HG02870 (cell line): Measurements from ENCODE around the gene CACHD1.

Experiments used
- ATAC-seq: cut with Tn5 transposase; IDR thresholded peaks from one replicate; pipeline ENCODE4 v1.9.1; 2021; ENCODE audit warnings: mild to moderate bottlenecking, moderate library complexity; ENCODE audit not compliant: unreplicated experiment

CACHD1 gene

GRCh38 chr1:64472805-64473204 lies 2.9 kb downstream of the CACHD1 start:
- no peak for ATAC-seq

DNA sequence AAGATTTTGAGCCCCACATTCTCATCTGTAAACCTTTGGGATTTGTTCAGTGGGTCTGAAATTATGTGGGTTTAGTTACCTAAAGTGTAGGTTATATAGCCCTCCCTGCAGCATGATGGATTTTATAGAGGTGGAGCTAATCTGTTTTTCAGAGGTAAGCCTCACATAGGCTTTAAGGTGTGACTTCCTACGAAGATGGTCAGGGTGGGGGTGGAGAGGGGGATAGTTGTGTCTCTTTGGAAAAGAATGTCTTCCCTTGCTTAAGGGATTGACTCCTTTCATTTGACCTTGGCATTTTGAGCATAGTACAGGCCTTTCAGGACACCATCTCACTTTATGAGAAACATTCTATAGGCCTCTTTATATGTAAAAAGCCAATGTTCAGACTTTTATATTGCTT lies 3.4 kb downstream of the CACHD1 start:
- ATAC-seq, result no peak

GRCh38 chr1:64474133-64474532 lies 4.2 kb downstream of the CACHD1 start:
- no peak for ATAC-seq

DNA sequence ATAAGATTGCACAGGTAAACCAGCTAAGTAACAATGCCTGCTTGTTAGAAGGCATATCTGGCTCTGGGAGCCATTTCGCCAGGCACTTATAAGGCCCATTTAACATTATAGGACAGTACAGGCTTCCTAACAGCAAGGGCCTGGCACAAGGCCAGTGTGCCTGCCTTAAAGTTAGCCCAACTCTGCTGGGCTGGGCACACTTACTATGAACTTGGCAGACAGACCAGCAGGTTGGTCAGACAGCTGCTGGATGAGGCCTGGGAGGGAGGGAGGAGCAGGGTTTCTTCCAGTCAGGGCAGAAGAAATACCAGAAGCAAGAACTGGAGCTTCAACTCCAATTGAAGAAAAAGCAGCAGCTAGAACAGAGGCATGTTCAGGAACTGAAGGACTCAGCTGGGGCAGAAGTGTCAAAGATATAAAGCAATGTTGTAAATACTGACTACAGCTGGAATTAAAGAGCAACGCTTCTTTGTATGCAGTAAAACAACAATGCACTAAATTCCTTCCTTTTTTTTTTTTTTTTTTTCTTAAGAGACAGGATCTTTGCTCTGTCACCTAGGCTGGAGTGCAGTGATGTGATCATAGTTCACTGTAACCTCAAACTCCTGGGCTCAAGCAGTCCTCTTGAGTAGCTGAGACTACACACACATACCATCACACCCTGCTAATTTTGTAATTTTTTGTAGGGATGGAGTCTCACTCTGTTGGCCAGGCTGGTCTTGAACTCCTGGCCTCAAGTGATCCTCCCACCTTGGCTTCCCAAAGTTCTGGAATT lies 4.9 kb downstream of the CACHD1 start:
- no peak for ATAC-seq

DNA sequence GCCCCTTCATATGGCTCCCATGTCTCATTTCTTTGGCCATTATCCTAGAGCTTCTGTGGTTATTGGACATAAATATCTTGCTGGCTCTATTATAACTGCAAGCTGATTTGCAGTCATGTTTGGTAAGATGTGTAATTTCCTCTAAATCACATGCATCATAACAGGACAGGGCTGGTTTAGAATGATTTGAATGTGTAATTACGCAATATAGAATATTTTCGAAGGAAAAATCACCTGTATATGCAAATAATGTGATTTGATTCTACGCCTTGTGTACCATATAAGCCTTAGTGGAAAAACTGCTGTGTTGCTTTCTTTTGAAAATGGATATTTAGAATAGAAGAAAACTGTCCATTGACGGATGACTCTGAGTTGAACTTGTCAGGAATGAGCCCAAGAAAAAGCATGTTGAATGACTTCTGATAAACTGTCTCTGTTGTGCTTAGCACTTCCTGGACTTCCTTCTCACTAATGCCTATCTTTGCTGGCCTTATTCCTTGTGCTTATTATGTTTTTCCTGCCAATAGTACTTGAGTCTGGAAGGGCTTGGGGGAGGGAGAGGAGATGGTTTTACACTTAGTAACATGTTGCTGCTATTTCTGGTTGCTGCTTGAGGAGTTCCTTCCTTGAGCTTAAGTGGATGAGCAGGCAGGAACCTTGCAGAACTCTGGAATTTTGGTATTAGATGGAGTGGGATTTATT lies 6.5 kb downstream of the CACHD1 start:
- no peak for ATAC-seq

DNA sequence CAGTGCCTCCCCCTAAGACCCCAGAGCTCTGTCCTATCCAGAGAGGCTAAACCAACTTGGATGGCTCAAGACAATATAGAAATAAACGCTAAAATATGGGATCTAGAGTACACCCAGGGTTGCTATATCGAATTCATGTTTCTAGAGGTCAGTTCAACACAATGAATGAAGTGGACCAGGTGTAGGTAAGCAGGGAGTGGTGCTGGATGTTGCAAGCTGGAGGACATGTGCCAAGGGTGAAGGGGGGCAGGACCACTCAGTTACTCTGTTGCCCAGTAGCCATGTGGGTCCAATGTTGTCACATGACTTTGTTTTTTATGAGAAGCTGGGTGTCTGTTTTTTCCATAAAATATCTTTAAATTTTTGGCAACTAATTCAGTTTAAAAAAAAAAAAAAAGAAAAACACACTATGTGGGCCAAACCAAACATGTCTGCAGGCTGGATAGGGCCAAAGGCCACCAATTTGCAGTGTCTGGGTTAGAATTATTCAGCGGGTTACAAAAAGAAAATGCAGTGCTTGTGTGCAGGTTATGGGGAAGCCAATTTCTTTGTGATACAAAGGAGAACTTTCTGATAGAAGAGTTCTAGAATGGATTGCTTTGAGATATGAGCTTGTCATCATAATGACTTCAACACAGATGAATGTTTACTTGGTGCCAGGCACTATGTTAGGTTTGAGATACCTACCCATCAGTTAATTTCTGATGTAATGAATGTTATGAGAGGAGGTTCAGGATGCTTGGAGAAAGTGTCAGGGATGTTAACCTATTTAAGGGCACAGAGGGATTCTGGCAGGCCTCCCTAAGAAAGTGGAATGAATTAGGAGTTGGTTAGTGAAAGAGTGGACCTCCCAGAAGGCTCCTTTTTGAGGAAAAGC lies 8.9 kb downstream of the CACHD1 start:
- no peak for ATAC-seq

DNA sequence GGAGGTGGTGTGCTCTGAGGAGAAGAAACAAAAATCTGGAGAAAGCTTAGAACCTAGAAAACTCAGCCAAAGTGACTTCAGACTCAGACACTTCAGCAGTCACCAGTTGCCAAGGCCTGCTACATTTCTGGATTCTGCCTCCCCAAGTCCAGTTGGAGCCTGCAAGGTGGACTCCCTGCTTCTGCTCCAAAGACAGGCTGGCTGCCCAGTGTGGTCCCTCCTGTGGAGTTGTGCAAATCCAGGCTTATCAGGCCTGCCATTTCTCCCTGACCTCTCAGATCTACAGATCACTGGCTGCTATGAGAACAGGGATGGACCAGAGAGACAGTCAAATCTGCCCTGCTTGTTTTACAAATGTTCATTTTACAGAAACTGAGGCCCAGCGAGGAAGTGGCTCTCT lies 9.9 kb downstream of the CACHD1 start:
- no peak for ATAC-seq

DNA sequence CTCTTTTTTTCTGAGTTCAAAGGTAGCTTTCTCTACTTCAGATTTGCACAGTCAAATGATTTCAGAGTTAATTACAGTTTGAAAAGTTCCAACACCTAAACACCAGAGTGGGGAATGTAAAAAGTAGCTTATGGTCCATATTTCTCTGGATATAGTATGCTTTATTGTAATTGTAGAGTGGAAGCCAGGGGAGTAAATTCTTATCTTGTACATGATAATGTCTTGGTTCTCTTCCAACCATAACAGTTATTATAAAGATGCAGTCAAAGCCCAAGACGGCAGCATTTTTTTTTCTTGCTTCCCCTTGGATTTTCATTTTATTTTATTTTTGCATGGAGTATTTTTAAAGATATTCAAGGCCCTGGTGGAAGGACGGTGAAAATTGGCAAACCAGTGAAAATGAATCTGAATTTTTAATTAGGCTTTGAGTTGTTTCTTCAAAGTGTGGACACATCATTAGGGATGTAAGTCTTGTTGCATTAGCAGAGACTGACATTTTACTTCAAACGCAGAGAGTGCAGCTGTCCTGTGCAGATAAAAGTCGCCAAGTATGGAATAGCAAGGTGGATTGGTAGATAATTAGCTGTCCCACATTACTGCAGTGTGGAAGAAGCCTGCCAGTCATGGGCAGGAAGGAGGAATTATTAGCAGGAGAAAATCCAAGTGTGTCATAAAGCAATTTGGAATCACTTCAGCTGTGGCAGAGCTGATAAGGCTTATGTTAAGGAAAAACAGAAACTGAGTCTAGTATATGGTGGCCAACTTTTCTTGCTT lies 11.3 kb downstream of the CACHD1 start:
- no peak for ATAC-seq

GRCh38 chr1:64482128-64482527 lies 12.2 kb downstream of the CACHD1 start:
- ATAC-seq, result no peak

- no peak for ATAC-seq
These were observed 12.8 kb downstream of the CACHD1 start for GRCh38 chr1:64482720-64483119.

DNA sequence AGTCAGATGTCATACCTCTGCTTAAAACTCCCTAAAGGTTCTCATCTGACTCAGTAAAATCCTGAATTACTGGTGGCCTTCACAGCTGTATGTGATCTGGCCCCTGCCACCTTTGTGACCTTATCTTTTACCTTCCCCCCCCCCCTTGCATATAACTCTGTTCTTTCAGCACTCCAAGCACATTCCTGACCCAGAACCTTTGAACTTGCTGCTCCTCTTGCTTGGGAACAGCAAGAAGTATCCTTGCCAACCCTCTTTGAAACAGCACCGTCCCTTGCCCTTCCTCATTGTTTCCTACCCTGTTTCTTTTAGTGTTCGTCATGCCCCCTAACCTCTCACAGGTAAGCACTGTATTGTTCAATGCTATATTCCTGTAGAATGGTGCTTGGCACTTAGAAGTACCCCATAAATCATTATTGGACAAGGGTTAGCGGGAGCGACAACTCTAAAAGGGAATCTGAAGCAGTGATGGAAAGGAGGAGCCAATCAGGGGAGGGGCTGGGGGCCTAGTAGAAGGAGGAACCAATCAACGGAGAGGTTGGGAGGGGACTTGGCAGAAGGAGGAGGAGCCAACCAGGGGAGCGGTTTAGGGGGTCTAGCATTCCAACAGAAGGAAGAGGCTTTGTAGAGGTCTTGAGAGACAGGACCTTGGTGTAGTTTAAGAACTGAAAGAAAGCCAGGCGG lies 13.9 kb downstream of the CACHD1 start:
- ATAC-seq, result no peak

DNA sequence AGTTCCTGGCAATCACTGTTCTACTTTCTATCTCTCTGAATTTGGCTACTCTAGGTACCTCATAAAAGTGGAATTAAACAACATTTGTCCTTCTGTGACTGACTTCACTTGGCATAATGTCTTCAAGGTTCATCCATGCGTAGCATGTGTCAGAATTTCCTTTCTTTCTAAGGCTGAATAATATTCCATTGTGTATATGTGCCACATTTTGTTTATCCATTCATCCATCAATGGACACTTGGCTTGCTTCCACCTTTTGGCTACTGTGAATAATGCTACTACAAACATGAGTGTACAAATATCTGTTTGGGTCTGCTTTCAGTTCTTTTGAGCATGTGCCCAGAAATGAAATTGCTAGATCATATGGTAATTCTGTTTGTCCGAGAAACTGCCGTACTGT lies 14.7 kb downstream of the CACHD1 start:
- no peak for ATAC-seq

- ATAC-seq, result no peak
These were observed 16.3 kb downstream of the CACHD1 start for GRCh38 chr1:64486193-64486592.

DNA sequence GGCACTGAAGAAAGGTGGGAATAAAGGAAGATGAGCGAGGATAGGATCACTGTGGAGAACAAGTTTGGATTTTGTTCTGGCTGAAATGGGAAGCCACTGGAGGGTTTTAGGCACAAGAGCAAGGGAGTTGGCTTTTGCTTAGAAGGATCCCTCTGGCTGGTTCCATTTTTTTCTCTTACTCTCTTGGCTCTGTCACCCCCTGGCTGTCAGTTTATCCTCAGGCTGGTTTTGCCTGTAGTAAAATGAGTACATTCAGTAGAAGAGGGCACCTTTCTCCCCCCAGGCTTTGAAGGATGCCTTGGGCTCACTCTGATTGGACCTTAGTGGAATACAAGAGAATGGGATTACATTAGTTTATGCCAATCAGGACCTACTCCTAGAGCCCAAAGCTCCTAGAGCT lies 17.1 kb downstream of the CACHD1 start:
- ATAC-seq, result no peak

GRCh38 chr1:64488862-64489261 lies 18.9 kb downstream of the CACHD1 start:
- no peak for ATAC-seq

GRCh38 chr1:64489707-64490106 lies 19.8 kb downstream of the CACHD1 start:
- no peak for ATAC-seq

DNA sequence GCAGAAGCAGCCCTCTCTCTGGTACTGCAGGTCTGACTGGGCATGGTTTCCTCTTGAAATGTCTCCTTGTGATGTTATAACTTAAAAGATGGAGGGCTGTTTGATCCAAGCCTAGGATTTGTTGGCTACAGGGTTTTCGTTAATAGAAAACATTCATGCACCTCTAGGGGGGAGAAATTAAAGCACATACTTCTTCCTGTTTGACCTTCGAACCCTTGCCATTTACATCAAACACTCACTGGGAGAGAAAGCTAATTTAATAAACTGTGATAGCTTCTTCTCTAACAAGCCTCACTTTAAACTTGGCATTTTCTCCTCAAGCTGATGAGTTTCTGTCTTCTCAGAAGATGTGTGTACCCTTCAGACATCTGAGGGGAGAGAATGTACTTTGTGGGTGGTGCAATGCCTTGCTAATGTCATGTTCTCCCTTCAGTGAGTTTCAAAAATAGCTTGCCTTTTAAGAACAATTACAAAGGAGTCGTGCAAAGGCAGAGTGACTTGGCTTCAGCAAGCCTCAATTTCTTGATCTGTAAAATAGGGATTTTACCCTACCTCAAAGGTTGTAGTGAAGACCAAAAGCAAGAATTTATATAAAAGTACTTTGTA lies 20.4 kb downstream of the CACHD1 start:
- no peak for ATAC-seq

- no peak for ATAC-seq
These were observed 22.5 kb downstream of the CACHD1 start for GRCh38 chr1:64492424-64492823.

GRCh38 chr1:64493831-64494230 lies 23.9 kb downstream of the CACHD1 start:
- ATAC-seq, result no peak

- no peak for ATAC-seq
These were observed 24.7 kb downstream of the CACHD1 start for GRCh38 chr1:64494659-64495058.
